ENCODE results near the gene PLA2G4B.

Gene PLA2G4B

DNA sequence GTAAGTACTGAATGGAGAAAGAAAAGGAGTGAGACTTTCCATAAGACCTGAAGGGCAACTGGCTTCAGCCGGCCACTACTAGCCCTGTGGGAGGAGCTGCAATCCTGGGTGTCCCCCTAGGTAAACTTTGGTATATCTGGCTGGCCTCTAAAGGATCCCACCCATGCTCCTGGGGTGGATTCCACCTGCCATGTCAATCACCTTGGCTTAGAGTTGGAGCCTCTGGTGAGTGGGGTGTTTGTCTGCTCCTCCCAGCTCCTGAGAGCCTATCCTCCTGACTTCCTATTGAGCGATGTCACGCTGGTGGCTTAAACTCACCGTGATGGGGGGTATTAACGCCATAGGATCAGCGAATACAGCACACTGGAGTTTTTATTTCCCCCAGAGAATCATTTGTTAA lies 52.6 kb downstream of the PLA2G4B start:
- no peak for DNase-seq

DNA sequence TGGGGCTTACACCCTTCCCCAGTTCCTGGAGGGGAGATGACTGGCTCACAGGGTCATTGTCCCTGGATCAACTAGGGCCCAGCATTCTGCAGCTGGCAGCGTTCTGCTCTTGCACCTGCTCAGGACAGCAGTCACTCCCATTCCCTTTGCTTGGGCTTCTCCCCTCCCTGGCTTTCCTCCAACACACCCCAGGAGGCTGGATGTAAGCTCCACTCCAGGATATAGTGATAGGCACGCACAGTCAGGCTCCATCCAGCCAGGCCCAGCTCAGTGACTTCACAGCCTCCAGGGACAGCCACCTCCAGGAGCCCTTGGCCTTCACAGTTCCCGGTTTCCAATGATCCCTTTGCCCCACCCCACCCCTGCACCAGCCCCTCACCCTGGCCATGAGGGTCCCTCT lies 53.3 kb downstream of the PLA2G4B start:
- no peak for DNase-seq

DNA sequence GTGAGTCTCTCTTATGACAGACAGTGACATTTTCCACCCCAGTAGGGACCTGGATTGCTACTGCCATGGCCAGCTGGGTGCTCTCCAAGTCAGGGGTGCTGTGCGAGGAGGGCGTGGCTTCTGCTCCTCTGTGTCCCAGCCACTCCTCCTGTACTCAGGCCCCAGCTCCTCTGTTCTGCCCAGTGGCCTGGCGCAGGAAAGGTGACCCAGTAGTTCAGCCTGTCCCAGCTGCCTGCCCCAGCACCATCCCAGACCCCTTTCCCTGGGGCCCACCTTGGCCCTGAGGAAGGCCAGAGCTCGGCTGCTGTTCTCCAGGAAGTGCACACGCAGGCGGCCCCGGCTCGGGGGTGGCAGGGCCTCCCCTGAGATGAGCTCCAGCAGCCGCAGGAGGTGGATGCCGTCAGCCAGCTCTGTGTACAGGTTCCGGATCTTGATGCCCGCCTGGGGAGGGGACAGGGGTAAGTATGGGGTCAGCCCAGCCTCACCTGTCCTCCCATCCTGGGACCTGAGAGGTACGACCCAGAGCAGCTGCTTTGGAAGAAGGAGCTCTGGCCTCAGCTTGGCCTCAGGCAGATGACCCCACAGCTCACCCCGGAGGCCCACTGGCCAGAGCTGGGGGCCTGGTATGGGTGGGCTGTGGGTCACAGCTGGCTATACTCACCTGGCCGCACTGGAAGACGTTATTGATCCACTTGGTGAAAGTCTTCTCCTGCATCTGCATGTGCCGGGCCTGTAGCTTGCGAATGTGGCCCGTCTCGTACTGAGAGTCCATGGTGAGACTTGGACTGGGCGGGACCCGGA lies 54.2 kb downstream of the PLA2G4B start:
- peak; percentile 20 for DNase-seq

DNA sequence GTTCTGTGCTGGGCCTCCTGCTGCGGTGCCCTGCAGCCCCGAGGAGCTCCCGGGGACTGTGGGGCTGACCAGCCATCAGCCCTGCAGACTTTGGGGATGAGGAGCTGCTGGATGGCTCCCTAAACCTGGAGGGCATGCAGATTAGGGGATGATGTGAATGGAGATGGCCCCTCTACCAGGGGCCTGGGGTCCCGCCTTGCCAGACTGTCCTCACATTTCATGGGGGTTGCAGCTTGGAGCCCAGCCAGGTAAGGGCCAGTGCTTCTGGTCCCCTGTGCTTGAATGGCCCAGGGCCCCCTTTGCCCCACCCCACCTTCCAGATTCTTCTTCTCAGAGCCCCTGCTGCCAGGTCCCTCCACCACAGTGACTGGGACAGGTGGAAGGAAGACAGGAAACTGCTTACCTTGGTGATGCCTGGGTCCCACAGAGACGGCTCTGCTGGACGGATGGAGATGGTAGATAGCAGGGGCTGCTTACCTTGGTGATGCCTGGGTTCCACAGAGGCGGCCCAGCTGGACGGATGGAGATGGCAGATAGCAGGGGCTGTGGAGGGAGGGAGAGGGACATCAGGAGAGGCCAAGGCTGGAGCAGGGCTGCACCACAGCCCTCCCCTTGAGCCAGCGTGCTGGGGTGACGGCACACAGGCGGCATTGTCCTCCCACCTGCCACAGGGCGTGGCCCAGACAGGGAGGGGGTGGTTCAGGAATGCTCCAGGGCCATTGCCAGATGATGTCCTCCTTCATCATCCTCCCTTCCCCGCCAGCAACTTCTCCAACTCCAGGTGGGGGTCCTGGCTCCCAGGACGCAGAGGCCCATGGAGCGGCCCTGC lies 55.0 kb downstream of the PLA2G4B start, which contains the start of gene SPTBN5:
Gene SPTBN5, minus strand, starts transcription at position 632 of the 829 bp plus-strand sequence. Its CDS starts 556 bp downstream, at position 76.
- DNase-seq = no peak

DNA sequence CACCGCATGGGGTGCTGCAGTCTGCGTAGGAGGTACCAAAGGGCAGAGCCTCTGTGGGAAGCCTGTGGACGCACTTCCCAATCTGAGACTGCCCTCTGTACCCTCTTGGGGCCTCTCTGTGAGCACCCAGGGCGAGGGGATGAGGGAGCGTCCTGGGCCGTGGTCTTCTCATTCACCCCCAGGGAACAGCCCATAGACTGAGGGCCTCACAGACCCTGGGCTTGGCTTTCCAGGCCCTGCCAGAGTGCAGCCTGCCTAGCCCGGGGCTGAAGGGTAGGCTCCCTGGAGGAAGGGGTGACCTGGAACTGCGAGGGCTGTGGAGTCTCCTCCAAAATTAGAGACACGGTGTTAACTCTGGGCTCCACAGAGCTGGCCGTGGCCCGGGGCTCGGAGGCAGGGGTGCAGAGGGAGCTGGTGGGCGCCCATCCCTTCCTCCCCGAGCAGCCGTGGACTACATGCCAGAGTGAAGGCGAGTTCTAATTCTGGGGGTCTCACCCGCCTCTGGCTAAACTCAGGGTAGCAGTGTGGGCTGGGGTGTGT lies 55.7 kb downstream of the PLA2G4B start:
- DNase-seq = no peak

DNA sequence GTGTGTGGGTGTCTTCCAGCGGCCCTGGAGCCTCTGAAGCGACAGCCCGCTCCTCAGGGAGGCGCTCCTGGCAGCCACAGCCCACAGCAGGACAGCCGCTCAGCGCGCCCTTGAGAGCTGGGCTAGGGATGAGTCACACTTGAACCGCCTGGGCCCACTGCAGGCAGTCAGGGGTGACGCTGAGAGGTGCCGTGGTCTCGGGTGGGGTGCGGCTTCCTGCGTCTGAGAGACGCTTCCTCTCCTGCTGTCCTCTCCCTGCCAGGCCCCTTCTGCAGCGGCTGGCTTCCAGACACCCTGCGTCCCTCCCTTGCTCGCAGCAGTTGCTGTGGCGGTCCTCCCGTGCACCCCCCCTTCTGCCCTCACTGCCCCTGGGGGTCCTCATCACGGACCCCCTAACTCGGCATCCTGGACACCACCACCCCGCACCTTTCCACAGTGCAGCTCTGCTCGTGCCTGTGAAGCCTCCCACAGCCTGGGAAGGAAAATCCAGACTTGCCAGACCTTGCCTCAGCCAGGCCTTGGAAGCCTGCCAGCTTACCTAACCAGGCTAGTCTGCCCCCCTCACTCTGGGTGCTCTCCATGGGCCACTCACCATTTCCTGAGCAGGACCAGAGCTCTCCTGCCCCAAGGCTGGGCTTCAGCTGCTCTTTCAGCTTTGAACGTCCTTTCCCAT lies 56.3 kb downstream of the PLA2G4B start:
- DNase-seq = peak; percentile 92

DNA sequence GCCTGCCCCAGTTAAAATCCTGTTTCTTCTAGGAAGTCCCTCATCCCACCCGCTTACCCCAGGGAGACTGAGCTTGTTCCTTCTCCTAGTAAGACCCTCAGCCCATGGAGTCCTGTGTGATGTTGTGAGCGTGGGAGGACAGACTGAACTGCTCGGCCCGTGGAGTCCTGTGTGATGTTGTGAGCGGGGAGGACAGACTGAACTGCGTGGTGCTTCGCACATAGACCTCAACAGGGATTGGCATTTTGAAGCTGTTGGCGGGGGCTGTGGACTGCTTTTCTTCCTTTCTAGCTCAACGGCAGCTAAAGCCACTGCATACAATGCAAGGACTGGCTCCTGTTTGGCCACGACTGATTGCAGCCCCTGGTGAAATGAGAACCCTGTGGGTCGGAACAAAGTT lies 56.8 kb downstream of the PLA2G4B start:
- DNase-seq = no peak

DNA sequence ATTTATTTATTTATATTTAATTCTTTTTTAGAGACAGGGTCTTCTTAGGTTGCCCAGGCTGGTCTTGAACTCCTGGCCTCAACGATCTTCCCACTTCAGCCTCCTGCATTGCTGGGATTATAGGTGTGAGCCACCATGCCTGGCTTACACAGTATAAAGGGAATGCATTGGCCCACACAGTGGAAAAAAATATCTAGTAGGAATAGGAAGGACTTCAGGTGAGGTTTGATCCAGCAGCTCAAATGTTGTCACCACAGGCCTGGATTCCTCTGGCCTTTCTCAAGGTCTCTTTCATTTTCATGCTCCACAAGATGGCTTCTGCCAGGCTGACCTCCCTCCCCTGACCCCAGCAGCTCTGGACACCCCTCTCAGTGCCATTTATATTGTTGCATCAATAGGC lies 57.3 kb downstream of the PLA2G4B start:
- no peak for DNase-seq

DNA sequence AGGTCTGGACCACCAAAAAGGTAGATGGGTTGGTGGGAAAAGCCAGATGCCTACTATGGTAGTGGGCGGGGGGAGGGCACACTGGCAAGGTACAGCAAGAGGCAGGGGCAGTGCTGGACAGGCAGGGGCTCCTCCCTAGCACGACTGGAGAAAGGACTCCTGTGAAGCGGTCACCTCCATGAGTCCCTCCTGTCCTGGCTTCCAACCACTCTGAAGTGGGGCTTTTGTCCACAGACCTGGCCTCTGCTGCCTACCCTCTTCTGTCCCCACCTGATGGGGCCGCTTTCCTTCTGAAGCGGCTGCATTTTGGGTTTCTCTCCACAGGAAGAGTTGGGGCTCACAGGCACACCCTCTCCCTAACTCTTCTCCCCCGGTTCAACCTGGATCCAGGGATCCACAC lies 57.9 kb downstream of the PLA2G4B start:
- no peak for DNase-seq

DNA sequence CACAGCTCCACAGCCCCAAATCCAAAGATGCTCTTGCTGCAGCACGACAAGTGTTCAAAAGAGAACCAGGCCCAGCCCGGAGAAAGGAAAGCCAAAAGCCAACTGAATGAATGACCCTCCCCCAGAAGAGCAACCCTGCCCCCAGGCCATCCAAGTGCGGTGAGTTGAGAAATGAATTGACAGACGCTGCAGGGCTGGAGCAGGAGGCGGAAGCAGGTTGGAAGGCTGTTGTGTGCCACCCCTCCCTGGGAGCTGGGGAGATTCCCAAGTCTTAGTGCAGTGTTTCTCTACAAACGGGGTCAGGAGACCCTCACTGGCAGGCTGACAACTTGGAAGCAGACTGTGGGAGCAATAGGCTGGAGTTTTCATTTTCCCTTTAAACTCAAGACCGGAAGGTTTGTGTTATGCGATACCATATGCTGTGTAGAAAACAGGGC lies 58.7 kb downstream of the PLA2G4B start:
- DNase-seq = no peak

All from CD4-positive, alpha-beta T cell treated with Interferon gamma for 1 hour (primary cell).